Naive B cell (primary cell): ENCODE data around the gene TUT1. TPM values are rescaled to one million over a fixed set of nuclear protein-coding genes. Genes with fewer than 3 reads are reported as not detected.

Experiments used
- ATAC-seq, 2 donors: fragments of 150-1000 bp; cut with Tn5 transposase; 2 replicates each; pipeline ENCODE4 v1.10.0; 2021; ENCODE audit warnings: low read depth in 2 of 2, mild to moderate bottlenecking in 2 of 2, moderate library complexity in 2 of 2
- DNase-seq: peaks from one replicate; pipeline ENCODE4 v3.0.0; 2022
- H3K27ac Mint-ChIP-seq, 6 donors: one replicate each; pipeline ENCODE4 v1.8.0; 2020 to 2022; ENCODE audit warnings: mild to moderate bottlenecking in 6 of 6, mixed read lengths in 6 of 6, moderate library complexity in 5 of 6, inconsistent platforms in 2 of 6
- H3K27me3 Mint-ChIP-seq, 3 donors: one replicate each; pipeline ENCODE4 v1.8.0; 2021 to 2022; ENCODE audit warnings: mixed read lengths in 3 of 3, mild to moderate bottlenecking in 1 of 3
- H3K36me3 Mint-ChIP-seq, 2 donors: one replicate each; pipeline ENCODE4 v1.8.0; 2020 to 2022; ENCODE audit warnings: mixed read lengths in 2 of 2, inconsistent platforms in 1 of 2, mild to moderate bottlenecking in 1 of 2
- H3K4me1 Mint-ChIP-seq, 3 donors: one replicate each; pipeline ENCODE4 v1.8.0; 2020 to 2022; ENCODE audit warnings: mixed read lengths in 3 of 3, inconsistent platforms in 1 of 3, mild to moderate bottlenecking in 1 of 3, moderate library complexity in 1 of 3
- H3K4me3 Mint-ChIP-seq, 8 donors: one replicate each; pipeline ENCODE4 v1.8.0; 2020 to 2022; ENCODE audit warnings: mild to moderate bottlenecking in 8 of 8, mixed read lengths in 8 of 8, moderate library complexity in 8 of 8, inconsistent platforms in 2 of 8
- H3K9me3 Mint-ChIP-seq, 7 donors: one replicate each; pipeline ENCODE4 v1.8.0; 2020 to 2022; ENCODE audit warnings: mixed read lengths in 7 of 7, mild to moderate bottlenecking in 5 of 7, inconsistent platforms in 2 of 7, moderate library complexity in 1 of 7
- polyA plus RNA-seq, 6 donors: library from polyadenylated mRNA; unstranded; fragments of 300-500 nt; fragmentation: Illumina TruSeq; gene quantifications; one replicate each; pipeline ENCODE4 v1.2.3, GENCODE V29; 2021; ENCODE audit warnings: low read depth in 6 of 6

Gene TUT1
- polyA plus RNA-seq, 6 donors from 2014 or later, result 12.7 to 20.8 (median 16.2) TPM

GRCh38 chr11:62546244-62546928 is 44.9 kb downstream of the TUT1 start, which contains the start of gene AHNAK:
Gene AHNAK, minus strand, starts transcription at chr11:62546806. Its CDS starts 10,708 bp downstream, at chr11:62536098.
- H3K9me3 Mint-ChIP-seq, result no peaks in the 10 kb centered on the region
- no peaks in the 10 kb centered on the region for H3K36me3 Mint-ChIP-seq
- DNase-seq (peak; percentile 75), ATAC-seq (peak; percentile 50 to 56)
- H3K4me1 Mint-ChIP-seq, result peaks cover 62 to 76% (median 69%) of the 10 kb centered on the region in 3 donors
- no peaks in the 10 kb centered on the region for H3K27me3 Mint-ChIP-seq
- peak within 1 kb of the TSS; percentile 77 to 97 (median 94) for H3K4me3 Mint-ChIP-seq
- H3K27ac Mint-ChIP-seq, result peak within 1 kb of the TSS; percentile 92 to 99 (median 94)

GRCh38 chr11:62545437-62546243 is 45.7 kb downstream of the TUT1 start:
- H3K4me3 Mint-ChIP-seq, result peak overlapping the region; percentile 77 to 97 (median 94)
- no peaks in the 10 kb centered on the region for H3K9me3 Mint-ChIP-seq

GRCh38 chr11:62544581-62545436 is 46.5 kb downstream of the TUT1 start:
- Mint-ChIP-seq H3K27ac (peak overlapping the region; percentile 66 to 99 (median 92)), H3K4me1 (peaks cover 68 to 70% (median 70%) of the 10 kb centered on the region in 3 donors), H3K27me3 (no peaks in the 10 kb centered on the region), H3K4me3 (peak overlapping the region; percentile 77 to 97 (median 94)), H3K9me3 (no peaks in the 10 kb centered on the region), H3K36me3 (no peaks in the 10 kb centered on the region)
- no peak for DNase-seq
- peak; percentile 6 to 7 for ATAC-seq

More at GRCh38 chr11:62545437-62546243, 45.7 kb downstream of the TUT1 start:
- H3K27me3 Mint-ChIP-seq, result no peaks in the 10 kb centered on the region
- ATAC-seq (peak; percentile 11 to 15), DNase-seq (no peak)
- H3K4me1 Mint-ChIP-seq, result peaks cover 65 to 76% (median 69%) of the 10 kb centered on the region in 3 donors
- H3K36me3 Mint-ChIP-seq, result no peaks in the 10 kb centered on the region
- H3K27ac Mint-ChIP-seq, result peak overlapping the region; percentile 88 to 99 (median 96)

GRCh38 chr11:62543680-62544444 is 47.5 kb downstream of the TUT1 start:
- Mint-ChIP-seq H3K27me3 (no peaks in the 10 kb centered on the region), H3K4me1 (peaks cover 70 to 78% (median 71%) of the 10 kb centered on the region in 3 donors), H3K9me3 (no peaks in the 10 kb centered on the region), H3K36me3 (no peaks in the 10 kb centered on the region), H3K4me3 (peak overlapping the region; percentile 77 to 97 (median 94)), H3K27ac (peak overlapping the region; percentile 66 to 99 (median 95))
- DNase-seq (no peak), ATAC-seq (no peak)

GRCh38 chr11:62542750-62543567 is 48.4 kb downstream of the TUT1 start:
- peak; percentile 71 for DNase-seq
- Mint-ChIP-seq H3K4me1 (peaks cover 73 to 81% (median 76%) of the 10 kb centered on the region in 3 donors), H3K36me3 (no peaks in the 10 kb centered on the region), H3K27ac (peak overlapping the region; percentile 92 to 99 (median 96)), H3K9me3 (no peaks in the 10 kb centered on the region), H3K27me3 (no peaks in the 10 kb centered on the region), H3K4me3 (peak overlapping the region; percentile 77 to 96 (median 92))
- ATAC-seq, result peak; percentile 20 to 23

GRCh38 chr11:62542111-62542745 is 49.1 kb downstream of the TUT1 start:
- Mint-ChIP-seq H3K36me3 (no peaks in the 10 kb centered on the region), H3K27ac (peak overlapping the region; percentile 92 to 99 (median 96)), H3K9me3 (no peaks in the 10 kb centered on the region), H3K4me3 (peak overlapping the region; percentile 35 to 96 (median 88)), H3K27me3 (no peaks in the 10 kb centered on the region), H3K4me1 (peaks cover 66 to 77% (median 69%) of the 10 kb centered on the region in 3 donors)
- ATAC-seq, result no peak
- no peak for DNase-seq

- DNase-seq, result peak; percentile 69
- no peaks in the 10 kb centered on the region for H3K27me3 Mint-ChIP-seq
Measured at GRCh38 chr11:62540804-62541701, 50.3 kb downstream of the TUT1 start.

GRCh38 chr11:62539238-62539925 is 51.9 kb downstream of the TUT1 start:
- DNase-seq (no peak), ATAC-seq (no peak)
- Mint-ChIP-seq H3K36me3 (peaks cover 5 to 16% of the 10 kb centered on the region in 2 donors), H3K9me3 (no peaks in the 10 kb centered on the region), H3K27me3 (no peaks in the 10 kb centered on the region), H3K27ac (peak overlapping the region in 4 of 6 donors; percentile 80 to 88 (median 82)), H3K4me1 (peaks cover 60 to 65% (median 65%) of the 10 kb centered on the region in 3 donors), H3K4me3 (peak overlapping the region; percentile 42 to 93 (median 64))

More at GRCh38 chr11:62540804-62541701, 50.3 kb downstream of the TUT1 start:
- peaks cover 0 to 7% of the 10 kb centered on the region in 2 donors for H3K36me3 Mint-ChIP-seq
- no peaks in the 10 kb centered on the region for H3K9me3 Mint-ChIP-seq
- H3K27ac Mint-ChIP-seq, result peak overlapping the region; percentile 92 to 99 (median 96)
- ATAC-seq, result peak; percentile 50 to 53
- H3K4me3 Mint-ChIP-seq, result peak overlapping the region; percentile 77 to 96 (median 92)
- peaks cover 68 to 77% (median 72%) of the 10 kb centered on the region in 3 donors for H3K4me1 Mint-ChIP-seq

- ATAC-seq, result no peak
- Mint-ChIP-seq H3K4me3 (peak overlapping the region; percentile 38 to 84 (median 63)), H3K27me3 (no peaks in the 10 kb centered on the region), H3K9me3 (no peaks in the 10 kb centered on the region), H3K36me3 (peaks cover 5 to 17% of the 10 kb centered on the region in 2 donors), H3K4me1 (peaks cover 53 to 58% (median 58%) of the 10 kb centered on the region in 3 donors), H3K27ac (peak overlapping the region; percentile 30 to 82 (median 76))
- no peak for DNase-seq
Measured at GRCh38 chr11:62538470-62539237, 52.7 kb downstream of the TUT1 start.
